ENCODE results near the gene PEPD.
"Not testable (repeated sequence)": the region's sequence is repeated elsewhere in the genome, so short reads cannot be mapped to it uniquely, and the experiment has no call there.

PEPD gene

GRCh38 chr19:33521480-33522370, at the start of gene PEPD:
Gene PEPD (minus strand): TSS chr19:33521791. CDS start chr19:33521760, 31 bp downstream.
- peak; percentile 96 for DNase-seq

GRCh38 chr19:33569821-33570220, 48.2 kb upstream of the PEPD start:
- DNase-seq: no peak

DNA sequence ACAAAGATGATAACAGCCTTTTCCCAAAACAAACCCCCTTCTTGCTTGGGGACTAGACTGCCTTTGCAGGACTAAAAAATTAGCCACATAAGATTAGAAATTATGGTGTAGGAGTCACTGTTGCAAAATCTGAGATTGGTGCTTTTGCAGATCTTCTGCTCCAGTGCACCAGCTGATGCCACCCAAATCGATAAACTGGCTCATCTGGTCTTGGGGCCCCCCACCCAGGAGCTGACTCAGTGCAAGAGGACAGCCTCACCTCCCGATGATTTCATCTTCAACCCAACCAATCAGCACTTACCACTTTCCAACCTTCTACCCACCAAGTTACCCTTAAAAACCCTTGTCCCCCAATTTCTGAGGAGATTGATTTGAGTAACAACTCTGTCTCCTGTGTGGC, 47.1 kb upstream of the PEPD start:
- no peak for DNase-seq

GRCh38 chr19:33564836-33565338, 43.3 kb upstream of the PEPD start:
- DNase-seq: no peak

DNA sequence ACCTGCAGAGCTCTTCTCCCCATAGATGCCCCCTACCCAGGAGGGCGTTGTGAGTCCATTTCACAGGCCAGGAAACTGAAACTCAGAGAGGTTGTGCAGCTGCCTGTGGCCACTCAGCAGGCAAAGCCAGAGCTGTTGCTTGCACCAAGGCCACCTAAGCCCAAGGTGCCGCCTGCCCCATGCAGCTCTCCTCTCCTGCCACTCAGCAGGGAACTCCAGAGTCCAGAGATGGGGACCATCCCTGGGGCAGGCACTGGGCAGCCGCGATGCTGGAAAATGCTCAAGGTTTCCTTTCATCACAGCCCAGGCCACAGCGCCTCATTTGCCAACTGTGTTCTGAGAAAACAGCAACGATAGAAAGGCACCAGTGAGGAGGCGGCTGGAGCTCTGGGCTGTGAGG, 41.0 kb upstream of the PEPD start:
- no peak for DNase-seq

- DNase-seq: not testable (repeated sequence)
Measured at GRCh38 chr19:33561666-33562065, 40.1 kb upstream of the PEPD start.

DNA sequence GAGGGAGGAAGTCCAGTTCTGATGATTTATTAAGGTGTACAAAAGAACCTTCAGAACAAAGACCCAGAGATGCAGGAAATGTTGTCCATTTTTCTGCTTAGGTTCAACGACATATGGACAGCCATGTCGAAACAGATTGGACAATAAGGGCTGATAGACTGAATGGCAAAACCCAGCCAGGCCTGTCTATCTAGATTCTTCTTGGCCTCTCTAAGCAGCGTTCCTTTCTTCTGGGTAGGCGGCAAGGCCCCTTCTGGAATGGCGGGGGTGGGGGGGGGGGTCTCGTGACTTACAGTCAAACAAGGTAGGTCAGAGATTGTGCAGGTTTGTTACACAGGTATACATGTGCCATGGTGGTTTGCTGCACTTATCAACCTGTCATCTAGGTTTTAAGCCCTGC, 39.7 kb upstream of the PEPD start:
- DNase-seq: no peak

- no peak for DNase-seq
Measured at GRCh38 chr19:33559996-33560395, 38.4 kb upstream of the PEPD start.

- no peak for DNase-seq
Measured at GRCh38 chr19:33558856-33559255, 37.3 kb upstream of the PEPD start.

- no peak for DNase-seq
Measured at GRCh38 chr19:33558151-33558550, 36.6 kb upstream of the PEPD start.

DNA sequence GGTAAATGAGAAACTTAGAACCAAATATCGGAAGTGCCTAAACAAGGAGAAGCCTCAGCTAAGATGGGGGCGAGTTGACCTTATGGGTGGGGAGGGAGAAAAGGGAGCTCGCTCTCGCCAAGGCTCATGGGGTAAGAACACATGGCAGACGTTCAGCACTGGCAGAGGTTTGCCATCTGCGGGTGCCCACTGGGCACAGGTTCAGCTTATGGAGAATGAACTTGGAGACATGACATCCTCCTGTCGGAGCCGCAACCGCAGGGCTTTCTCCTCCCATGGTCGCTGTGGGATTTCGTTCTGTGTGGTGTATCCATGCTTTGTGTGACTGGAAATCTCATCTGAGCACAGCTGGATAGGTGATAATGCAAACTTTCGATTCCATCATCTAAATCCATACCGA, 36.1 kb upstream of the PEPD start:
- DNase-seq: no peak

DNA sequence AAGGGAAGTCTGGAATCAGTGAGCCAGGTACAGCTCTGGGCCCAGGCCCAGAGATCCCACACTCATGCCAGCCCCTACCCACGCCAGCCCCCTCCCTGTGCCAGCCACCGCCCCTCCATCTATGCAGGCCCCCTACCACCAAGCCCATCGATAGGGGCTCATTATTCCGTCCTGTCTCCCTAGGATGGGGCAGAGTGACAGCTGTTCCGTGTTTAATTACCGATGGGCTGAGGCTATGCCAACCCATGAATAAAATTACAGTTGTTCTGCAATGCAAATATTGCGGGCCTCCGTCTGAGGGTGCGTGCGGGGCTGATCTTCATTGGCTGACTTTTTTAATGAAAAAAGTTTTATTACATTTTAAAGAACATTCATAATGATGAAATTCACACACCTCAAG, 35.6 kb upstream of the PEPD start:
- no peak for DNase-seq

DNA sequence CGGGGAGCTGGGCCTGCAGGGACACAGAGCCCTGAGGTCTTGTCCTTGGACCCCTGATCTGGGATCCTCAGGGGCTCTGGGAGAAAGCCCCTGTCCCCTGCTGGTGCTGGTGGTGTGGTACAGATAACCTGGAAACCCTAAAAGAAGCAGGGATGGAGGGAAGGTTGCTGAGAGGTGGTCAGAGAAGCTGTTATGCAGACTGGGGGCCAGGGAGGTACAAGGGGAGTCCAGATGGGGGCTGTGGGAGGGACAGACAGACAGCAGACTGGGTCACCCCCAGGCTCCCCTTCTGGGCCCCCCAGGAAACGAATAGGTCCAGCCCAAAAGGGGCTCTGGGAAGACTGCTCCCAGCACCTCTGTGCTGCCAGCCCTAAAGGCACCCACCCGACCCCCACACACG, 34.7 kb upstream of the PEPD start:
- no peak for DNase-seq

DNA sequence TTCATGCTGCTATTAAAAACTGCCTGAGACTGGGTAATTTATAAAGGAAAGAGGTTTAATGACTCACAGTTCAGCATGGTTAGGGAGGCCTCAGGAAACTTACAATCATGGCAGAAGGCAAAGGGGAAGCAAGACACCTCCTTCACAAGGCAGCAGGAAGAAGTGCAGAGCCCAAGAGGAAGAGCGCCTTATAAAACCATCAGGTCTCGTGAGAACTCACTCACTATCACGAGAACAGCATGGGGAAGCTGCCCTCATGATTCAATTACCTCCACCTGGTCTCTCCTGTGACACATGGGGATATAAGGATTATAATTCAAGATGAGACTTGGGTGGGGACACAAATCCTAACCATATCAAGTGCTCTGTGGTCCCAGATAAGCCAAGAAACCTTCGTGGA, 34.1 kb upstream of the PEPD start:
- DNase-seq: not testable (repeated sequence)

- no peak for DNase-seq
Measured at GRCh38 chr19:33554821-33555220, 33.2 kb upstream of the PEPD start.

DNA sequence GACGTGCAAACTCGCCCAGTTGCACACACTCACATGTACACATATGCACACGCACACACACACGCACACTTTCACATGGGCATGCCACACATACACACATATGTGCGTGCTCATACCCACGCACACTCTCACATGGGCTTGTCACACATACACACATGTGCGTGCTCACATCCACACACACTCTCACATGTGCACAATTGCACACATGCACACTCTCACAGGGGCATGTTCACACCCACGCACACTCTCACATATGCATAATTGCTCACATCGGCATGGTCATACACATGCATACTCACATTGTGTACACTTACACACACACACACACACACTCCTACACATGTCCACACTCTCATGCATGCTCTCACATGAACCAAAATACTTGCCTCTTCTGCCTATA, 32.8 kb upstream of the PEPD start:
- no peak for DNase-seq

DNA sequence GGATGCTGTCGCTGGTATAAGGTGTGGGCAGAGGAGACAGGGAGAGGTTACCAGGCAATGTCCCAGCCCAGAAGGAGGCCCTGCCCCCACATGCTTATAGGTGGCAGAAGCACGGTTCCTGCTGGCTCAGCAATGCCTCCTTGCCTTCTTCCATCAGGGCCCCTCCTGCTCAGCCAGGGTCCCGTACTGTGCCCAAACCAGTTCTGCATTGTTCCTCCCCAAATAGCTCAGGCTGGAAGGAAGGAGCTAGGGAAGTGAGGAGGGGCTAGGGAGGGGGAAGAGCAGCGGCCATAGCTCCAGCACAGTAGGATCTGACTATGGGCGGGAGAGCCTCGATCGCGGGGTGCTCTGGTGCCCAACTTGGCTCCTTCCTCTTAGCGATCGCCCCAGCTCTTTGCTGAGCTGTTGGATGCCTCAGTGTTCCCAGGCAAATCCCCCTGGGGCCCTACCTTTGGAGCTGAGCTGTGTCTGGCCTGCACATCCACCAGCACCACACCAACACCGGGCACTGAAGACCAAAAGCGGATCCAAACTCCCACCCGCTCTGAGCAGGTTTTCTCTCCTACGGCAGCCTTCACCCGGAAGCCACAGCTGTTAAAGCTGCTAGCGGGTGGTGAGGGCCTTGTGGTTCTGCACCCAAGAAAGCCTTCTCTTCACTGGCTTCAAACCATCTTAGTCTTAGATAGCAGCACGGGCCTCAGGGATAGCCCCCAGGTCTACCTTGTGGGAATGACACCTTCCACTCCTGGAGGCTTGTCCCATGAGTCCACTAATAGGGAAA, 32.1 kb upstream of the PEPD start:
- DNase-seq: no peak

GRCh38 chr19:33552928-33553279, 31.3 kb upstream of the PEPD start:
- DNase-seq: no peak

- no peak for DNase-seq
Measured at GRCh38 chr19:33552191-33552927, 30.8 kb upstream of the PEPD start.

DNA sequence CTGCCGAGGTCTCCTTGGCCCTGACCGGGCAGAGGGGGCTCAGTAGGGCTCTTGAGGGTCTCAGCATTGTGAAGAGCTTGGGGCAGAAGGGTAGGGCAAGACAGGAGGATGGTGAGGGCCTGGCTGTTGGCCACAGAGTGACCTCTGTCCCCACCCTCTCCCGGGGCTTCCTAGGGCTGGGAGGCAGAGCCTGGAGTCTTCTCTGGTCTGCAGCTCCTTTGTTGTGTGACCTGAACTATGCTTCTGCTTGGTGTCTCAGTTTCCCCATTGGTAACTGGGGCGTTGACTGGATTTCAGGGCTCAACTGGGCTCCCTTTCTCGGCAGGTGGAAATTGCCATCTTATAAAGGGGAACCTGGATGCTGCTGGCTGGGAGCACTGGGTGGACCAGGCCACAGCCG, 30.1 kb upstream of the PEPD start:
- DNase-seq: no peak

DNA sequence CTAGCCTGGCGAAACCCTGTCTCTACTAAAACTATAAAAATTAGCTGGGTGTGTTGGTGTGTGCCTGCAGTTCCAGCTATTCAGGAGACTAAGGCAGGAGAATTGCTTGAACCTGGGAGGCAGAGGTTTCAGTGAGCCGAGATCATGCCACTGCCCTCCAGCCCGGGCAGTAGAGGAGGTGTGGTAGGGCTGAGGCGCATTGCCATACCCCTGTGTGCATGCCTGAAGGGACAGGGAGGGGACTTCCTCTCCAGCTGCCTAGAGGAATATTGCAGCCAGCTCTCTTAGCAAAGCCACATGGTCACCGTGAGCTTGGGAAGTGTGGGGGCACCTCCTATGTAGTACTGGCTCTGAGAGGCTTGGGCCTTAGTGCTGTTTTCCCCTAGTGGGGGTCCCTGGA, 29.2 kb upstream of the PEPD start:
- DNase-seq: no peak

DNA sequence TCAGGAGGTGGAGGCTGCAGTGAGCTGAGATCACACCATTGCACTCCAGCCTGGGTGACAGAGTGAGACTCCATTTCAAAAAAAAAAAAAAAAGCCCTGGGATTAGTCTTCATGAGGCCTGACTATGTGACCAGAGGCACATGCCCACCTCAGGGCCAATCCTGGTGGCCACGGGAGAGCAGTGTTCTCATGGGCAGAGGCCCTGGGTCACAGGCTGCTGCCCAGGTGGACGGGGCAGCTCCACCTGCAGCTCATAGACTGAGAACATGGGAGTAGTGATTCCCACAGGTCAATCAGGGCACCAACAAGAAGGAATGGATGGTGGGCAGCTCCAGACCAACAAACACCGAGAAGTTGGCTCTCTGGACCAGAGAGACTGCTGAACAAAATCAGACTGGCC, 26.1 kb upstream of the PEPD start:
- DNase-seq: no peak

DNA sequence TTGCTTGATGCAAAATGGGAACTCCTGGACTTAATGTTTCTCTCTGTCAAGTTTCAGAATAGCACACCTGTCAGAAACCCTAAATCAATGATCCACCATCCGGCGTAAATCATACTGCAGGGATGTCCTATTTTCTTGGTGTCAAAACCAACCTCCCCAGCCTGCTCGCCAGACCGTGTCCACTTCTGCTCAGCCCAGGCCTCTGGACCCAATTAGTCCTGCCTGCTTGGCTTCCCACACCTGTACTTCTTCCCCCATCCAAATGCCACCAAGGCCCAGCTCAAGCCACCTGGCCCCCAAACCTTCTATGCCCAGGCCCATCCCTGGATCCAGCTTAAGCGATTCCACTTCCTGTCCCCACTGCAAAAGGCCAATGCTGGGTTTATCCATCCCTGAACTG, 25.1 kb upstream of the PEPD start:
- DNase-seq: no peak

Data from CD4-positive, alpha-beta T cell treated with Interleukin-6 for 4 hours (primary cell).